NCI-H526 treated with DMSO at 0.1 percent for 48 hours (cell line): ENCODE measurements around the gene AMPH.
A peak's percentile ranks its signal among the peaks of the same experiment; 100 is the strongest.

Experiments used
- DNase-seq: peaks from one replicate; lab custom pipeline; 2025; lab: John Stamatoyannopoulos, UW

AMPH gene

GRCh38 chr7:38462819-38463218, 168.4 kb downstream of the AMPH start:
- DNase-seq = no peak

- no peak for DNase-seq
These were observed 169.3 kb downstream of the AMPH start for GRCh38 chr7:38461887-38462286.

- no peak for DNase-seq
These were observed 177.3 kb downstream of the AMPH start for GRCh38 chr7:38453826-38454225.

GRCh38 chr7:38453168-38453567, 178.0 kb downstream of the AMPH start:
- no peak for DNase-seq

- DNase-seq = no peak
These were observed 178.5 kb downstream of the AMPH start for GRCh38 chr7:38452681-38453108.

- DNase-seq = no peak
These were observed 179.3 kb downstream of the AMPH start for GRCh38 chr7:38451840-38452239.

GRCh38 chr7:38448584-38449234, 182.5 kb downstream of the AMPH start:
- DNase-seq = no peak

- DNase-seq = no peak
These were observed 183.1 kb downstream of the AMPH start for GRCh38 chr7:38448054-38448453.

- no peak for DNase-seq
These were observed 192.2 kb downstream of the AMPH start for GRCh38 chr7:38438970-38439369.

GRCh38 chr7:38432671-38433070, 198.5 kb downstream of the AMPH start:
- DNase-seq = no peak

GRCh38 chr7:38432080-38432479, 199.1 kb downstream of the AMPH start:
- DNase-seq = no peak

GRCh38 chr7:38429057-38429456, 202.1 kb downstream of the AMPH start:
- DNase-seq = no peak

GRCh38 chr7:38428041-38428440, 203.1 kb downstream of the AMPH start:
- DNase-seq = no peak

GRCh38 chr7:38427279-38427955, 203.8 kb downstream of the AMPH start:
- no peak for DNase-seq

- no peak for DNase-seq
These were observed 205.7 kb downstream of the AMPH start for GRCh38 chr7:38425509-38425908.

- DNase-seq = no peak
These were observed 206.3 kb downstream of the AMPH start for GRCh38 chr7:38424750-38425463.

- no peak for DNase-seq
These were observed 217.4 kb downstream of the AMPH start for GRCh38 chr7:38413784-38414183.

- DNase-seq = peak; percentile 10
These were observed 219.8 kb downstream of the AMPH start for GRCh38 chr7:38411404-38411803.

GRCh38 chr7:38410056-38410455, 221.1 kb downstream of the AMPH start:
- DNase-seq = no peak

- DNase-seq = no peak
These were observed 221.6 kb downstream of the AMPH start for GRCh38 chr7:38409531-38409930.

GRCh38 chr7:38398725-38399321, 232.3 kb downstream of the AMPH start:
- DNase-seq = no peak

GRCh38 chr7:38396852-38397251, 234.3 kb downstream of the AMPH start:
- no peak for DNase-seq
